Measurements from ENCODE around the gene ORC6. TPM values are rescaled to one million over a fixed set of nuclear protein-coding genes. Genes with fewer than 3 reads are reported as not detected.

Gene ORC6, protein sequence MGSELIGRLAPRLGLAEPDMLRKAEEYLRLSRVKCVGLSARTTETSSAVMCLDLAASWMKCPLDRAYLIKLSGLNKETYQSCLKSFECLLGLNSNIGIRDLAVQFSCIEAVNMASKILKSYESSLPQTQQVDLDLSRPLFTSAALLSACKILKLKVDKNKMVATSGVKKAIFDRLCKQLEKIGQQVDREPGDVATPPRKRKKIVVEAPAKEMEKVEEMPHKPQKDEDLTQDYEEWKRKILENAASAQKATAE
- 10 to 100 TPM; 56.6 to 56.9 TPM for total RNA-seq
- 1.3 TPM for polyA plus RNA-seq

GRCh38 chr16:46689365-46690280 is at the start of gene ORC6:
Gene ORC6 (plus strand): TSS chr16:46689659. CDS start chr16:46689706, 47 bp downstream.
- peaks cover 34 to 38% (median 35%) of the 10 kb centered on the region in 3 donors for H3K4me1 Mint-ChIP-seq

DNA sequence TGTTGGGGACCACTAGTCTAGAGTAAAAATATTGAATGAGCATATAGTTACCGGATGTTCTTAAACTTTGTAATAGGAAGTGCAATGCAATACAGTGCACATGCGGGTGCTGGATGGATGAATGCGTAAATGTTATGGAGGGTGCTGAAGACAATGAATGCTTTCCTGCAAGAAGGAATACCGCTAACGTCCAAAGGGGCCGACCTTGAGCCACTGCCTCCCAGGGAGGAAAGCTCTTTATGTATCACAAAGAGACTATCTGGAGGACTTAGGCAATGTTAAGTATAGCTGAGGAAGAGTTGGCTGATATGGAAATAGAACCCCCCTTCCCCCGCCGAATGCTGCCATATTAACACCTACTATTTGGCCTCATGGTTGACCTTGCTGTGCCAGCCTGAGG is 40.8 kb upstream of the ORC6 start:
- Histone ChIP-seq H3K9me3 (ENCODE audit: low read length) (no peaks in the 10 kb centered on the region), H3K36me3 (ENCODE audit: insufficient read depth, low read length) (no peaks in the 10 kb centered on the region), H3K27ac (ENCODE audit: low read depth, low read length) (no peak overlapping the region), H3K4me3 (ENCODE audit: low read length) (no peak overlapping the region), H3K4me1 (ENCODE audit: insufficient read depth, low read length) (no peaks in the 10 kb centered on the region), H3K27me3 (ENCODE audit: insufficient read depth, low read length, poor library complexity, severe bottlenecking) (no peaks in the 10 kb centered on the region)
- no peak overlapping the region for H3K4me3 Mint-ChIP-seq
- peaks cover 7 to 25% (median 14%) of the 10 kb centered on the region in 3 donors for H3K36me3 Mint-ChIP-seq
- peaks cover 11 to 22% (median 14%) of the 10 kb centered on the region in 5 donors for H3K9me3 Mint-ChIP-seq
- ChIA-PET CTCF (no interaction called here), POLR2A (no interaction called here)
- H3K4me1 Mint-ChIP-seq: no peaks in the 10 kb centered on the region
- DNase-seq: no peak
- no peak overlapping the region for H3K27ac Mint-ChIP-seq
- peaks cover 0 to 1% of the 10 kb centered on the region in 2 donors for H3K27me3 Mint-ChIP-seq

More at GRCh38 chr16:46689365-46690280, at the start of gene ORC6:
- Mint-ChIP-seq H3K9me3 (no peaks in the 10 kb centered on the region), H3K27ac (no peak within 1 kb of the TSS), H3K36me3 (peaks cover 0 to 6% (median 0%) of the 10 kb centered on the region in 3 donors), H3K4me3 (no peak within 1 kb of the TSS), H3K27me3 (no peaks in the 10 kb centered on the region)
- peaks cover 44% of the 10 kb centered on the region for H3K4me1 ChIP-seq (ENCODE audit: insufficient read depth, low read length)
- DNase-seq: peak; percentile 97 to 98 (median 97)
- ChIA-PET CTCF (interaction anchor here (0.8 to 1.9 kb wide), 2 partner anchors 14 to 16 kb away, joined by 3 to 6 read pairs; no protein-coding TSS in a partner anchor), POLR2A (no interaction called here)
- H3K9me3 ChIP-seq (ENCODE audit: low read length): no peaks in the 10 kb centered on the region
- no peaks in the 10 kb centered on the region for H3K36me3 ChIP-seq (ENCODE audit: insufficient read depth, low read length)
- peak within 1 kb of the TSS; percentile 98 for H3K27ac ChIP-seq (ENCODE audit: low read depth, low read length)
- H3K27me3 ChIP-seq (ENCODE audit: insufficient read depth, low read length, poor library complexity, severe bottlenecking): no peaks in the 10 kb centered on the region
- peak within 1 kb of the TSS; percentile 99 for H3K4me3 ChIP-seq (ENCODE audit: low read length)

- Histone ChIP-seq H3K9me3 (ENCODE audit: low read length) (no peaks in the 10 kb centered on the region), H3K4me1 (ENCODE audit: insufficient read depth, low read length) (no peaks in the 10 kb centered on the region), H3K4me3 (ENCODE audit: low read length) (no peak overlapping the region), H3K27me3 (ENCODE audit: insufficient read depth, low read length, poor library complexity, severe bottlenecking) (no peaks in the 10 kb centered on the region), H3K27ac (ENCODE audit: low read depth, low read length) (no peak overlapping the region), H3K36me3 (ENCODE audit: insufficient read depth, low read length) (no peaks in the 10 kb centered on the region)
- CTCF ChIA-PET: no interaction called here
- DNase-seq: no peak
- POLR2A ChIA-PET: no interaction called here
- no peaks in the 10 kb centered on the region for H3K4me1 Mint-ChIP-seq
- H3K36me3 Mint-ChIP-seq: peaks cover 6 to 14% (median 7%) of the 10 kb centered on the region in 3 donors
- H3K27ac Mint-ChIP-seq: no peak overlapping the region
- no peak overlapping the region for H3K4me3 Mint-ChIP-seq
- peaks cover 4 to 11% (median 4%) of the 10 kb centered on the region in 5 donors for H3K9me3 Mint-ChIP-seq
- no peaks in the 10 kb centered on the region for H3K27me3 Mint-ChIP-seq
Observed at GRCh38 chr16:46649588-46650253, 39.7 kb upstream of the ORC6 start.

DNA sequence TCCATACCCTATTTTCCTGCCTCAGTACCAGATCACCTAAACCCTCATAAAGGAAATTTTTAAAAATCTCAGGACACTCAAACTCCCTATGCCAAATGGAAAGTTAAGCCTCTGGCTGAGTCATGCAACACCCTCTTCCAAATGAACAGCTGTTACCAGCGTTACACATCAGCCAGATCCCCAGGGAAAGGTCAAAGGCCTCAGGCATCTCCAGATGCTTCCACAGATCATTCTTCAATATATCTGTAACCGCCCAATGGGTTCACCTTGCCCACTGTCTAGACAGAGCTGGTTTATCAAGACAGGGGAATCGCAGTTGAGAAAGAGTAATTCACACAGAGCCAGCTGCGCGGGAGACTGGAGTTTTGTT is 39.2 kb upstream of the ORC6 start:
- H3K9me3 ChIP-seq (ENCODE audit: low read length): no peaks in the 10 kb centered on the region
- no peak overlapping the region for H3K27ac ChIP-seq (ENCODE audit: low read depth, low read length)
- no peak overlapping the region for H3K4me3 ChIP-seq (ENCODE audit: low read length)
- H3K4me1 ChIP-seq (ENCODE audit: insufficient read depth, low read length): no peaks in the 10 kb centered on the region
- peaks cover 6 to 9% (median 9%) of the 10 kb centered on the region in 3 donors for H3K36me3 Mint-ChIP-seq
- H3K27me3 ChIP-seq (ENCODE audit: insufficient read depth, low read length, poor library complexity, severe bottlenecking): no peaks in the 10 kb centered on the region
- H3K27ac Mint-ChIP-seq: no peak overlapping the region
- CTCF ChIA-PET: interaction anchor here (1.2 kb wide), 1 partner anchor 138 kb away, joined by 3 read pairs; no protein-coding TSS in a partner anchor
- H3K36me3 ChIP-seq (ENCODE audit: insufficient read depth, low read length): no peaks in the 10 kb centered on the region
- no peaks in the 10 kb centered on the region for H3K4me1 Mint-ChIP-seq
- POLR2A ChIA-PET: no interaction called here
- H3K9me3 Mint-ChIP-seq: peaks cover 0 to 6% (median 0%) of the 10 kb centered on the region in 5 donors
- H3K4me3 Mint-ChIP-seq: no peak overlapping the region
- no peaks in the 10 kb centered on the region for H3K27me3 Mint-ChIP-seq
- DNase-seq: no peak

DNA sequence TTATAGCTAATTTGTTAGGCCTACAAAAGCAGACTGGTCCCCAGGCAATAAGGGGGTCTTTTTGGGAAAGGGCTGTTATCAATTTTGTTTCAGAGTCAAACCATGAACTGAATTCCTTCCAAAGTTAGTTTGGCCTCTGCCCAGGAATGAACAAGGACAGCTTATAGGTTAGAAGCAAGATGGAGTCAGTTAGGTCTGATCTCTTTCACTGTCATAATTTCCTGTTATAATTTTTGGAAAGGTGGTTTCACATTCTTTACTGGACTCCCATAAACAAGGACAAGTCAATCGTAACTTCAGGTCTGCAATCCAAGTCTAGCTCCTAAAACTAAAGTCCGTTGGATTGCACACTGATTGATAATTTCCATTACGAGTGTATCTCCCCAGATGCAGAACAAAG is 38.2 kb upstream of the ORC6 start:
- H3K36me3 Mint-ChIP-seq: peaks cover 0 to 14% (median 11%) of the 10 kb centered on the region in 3 donors
- no peak overlapping the region for H3K4me3 Mint-ChIP-seq
- Histone ChIP-seq H3K27me3 (ENCODE audit: insufficient read depth, low read length, poor library complexity, severe bottlenecking) (no peaks in the 10 kb centered on the region), H3K27ac (ENCODE audit: low read depth, low read length) (no peak overlapping the region), H3K36me3 (ENCODE audit: insufficient read depth, low read length) (no peaks in the 10 kb centered on the region), H3K9me3 (ENCODE audit: low read length) (no peaks in the 10 kb centered on the region), H3K4me3 (ENCODE audit: low read length) (no peak overlapping the region), H3K4me1 (ENCODE audit: insufficient read depth, low read length) (no peaks in the 10 kb centered on the region)
- no peaks in the 10 kb centered on the region for H3K4me1 Mint-ChIP-seq
- peaks cover 0 to 2% (median 0%) of the 10 kb centered on the region in 5 donors for H3K9me3 Mint-ChIP-seq
- no peaks in the 10 kb centered on the region for H3K27me3 Mint-ChIP-seq
- no peak for DNase-seq
- POLR2A ChIA-PET: interaction anchor here (0.6 kb wide), 1 partner anchor 1957 kb away, joined by 3 read pairs; no protein-coding TSS in a partner anchor
- no peak overlapping the region for H3K27ac Mint-ChIP-seq
- CTCF ChIA-PET: interaction anchor here (1.2 kb wide), 1 partner anchor 139 kb away, joined by 3 read pairs; no protein-coding TSS in a partner anchor

GRCh38 chr16:46658925-46659324 is 30.5 kb upstream of the ORC6 start:
- no peaks in the 10 kb centered on the region for H3K9me3 Mint-ChIP-seq
- DNase-seq: no peak
- Histone ChIP-seq H3K27me3 (ENCODE audit: insufficient read depth, low read length, poor library complexity, severe bottlenecking) (no peaks in the 10 kb centered on the region), H3K4me3 (ENCODE audit: low read length) (no peak overlapping the region), H3K27ac (ENCODE audit: low read depth, low read length) (no peak overlapping the region), H3K36me3 (ENCODE audit: insufficient read depth, low read length) (peaks cover 19% of the 10 kb centered on the region), H3K9me3 (ENCODE audit: low read length) (no peaks in the 10 kb centered on the region), H3K4me1 (ENCODE audit: insufficient read depth, low read length) (no peaks in the 10 kb centered on the region)
- H3K4me3 Mint-ChIP-seq: no peak overlapping the region
- H3K27ac Mint-ChIP-seq: peak overlapping the region in 6 of 8 donors; percentile 4 to 78 (median 32)
- peaks cover 0 to 54% (median 9%) of the 10 kb centered on the region in 3 donors for H3K36me3 Mint-ChIP-seq
- CTCF ChIA-PET: interaction anchor here (2.3 kb wide), 1 partner anchor 15 kb away, joined by 4 read pairs; no protein-coding TSS in a partner anchor
- H3K27me3 Mint-ChIP-seq: no peaks in the 10 kb centered on the region
- POLR2A ChIA-PET: no interaction called here
- peaks cover 0 to 7% (median 1%) of the 10 kb centered on the region in 3 donors for H3K4me1 Mint-ChIP-seq

DNA sequence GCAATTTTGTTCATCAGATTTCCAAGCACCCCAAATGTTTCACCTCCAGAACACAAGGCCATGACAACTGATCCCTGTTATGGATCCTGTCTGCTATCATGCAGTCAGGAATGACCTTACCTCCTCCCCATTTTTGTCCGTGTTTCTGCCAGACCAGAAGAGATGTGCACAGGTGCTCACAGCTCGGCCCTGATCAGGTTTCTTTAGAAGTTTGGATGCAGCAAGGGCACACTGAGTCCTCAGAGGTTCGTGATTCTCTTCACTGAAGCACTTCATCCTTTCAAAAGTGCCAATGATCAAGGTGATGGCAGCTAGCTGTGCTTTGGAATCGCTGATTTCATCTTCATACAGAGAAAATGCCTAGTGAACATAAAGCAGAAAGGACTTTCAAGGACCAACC is 27.3 kb upstream of the ORC6 start:
- Mint-ChIP-seq H3K27me3 (no peaks in the 10 kb centered on the region), H3K27ac (no peak overlapping the region), H3K9me3 (no peaks in the 10 kb centered on the region), H3K4me3 (no peak overlapping the region), H3K36me3 (peaks cover 0 to 70% (median 12%) of the 10 kb centered on the region in 3 donors), H3K4me1 (peaks cover 0 to 7% (median 1%) of the 10 kb centered on the region in 3 donors)
- Histone ChIP-seq H3K4me3 (ENCODE audit: low read length) (no peak overlapping the region), H3K36me3 (ENCODE audit: insufficient read depth, low read length) (peaks cover 19% of the 10 kb centered on the region), H3K27ac (ENCODE audit: low read depth, low read length) (no peak overlapping the region), H3K4me1 (ENCODE audit: insufficient read depth, low read length) (no peaks in the 10 kb centered on the region), H3K9me3 (ENCODE audit: low read length) (no peaks in the 10 kb centered on the region), H3K27me3 (ENCODE audit: insufficient read depth, low read length, poor library complexity, severe bottlenecking) (no peaks in the 10 kb centered on the region)
- DNase-seq: no peak
- POLR2A ChIA-PET: no interaction called here
- CTCF ChIA-PET: no interaction called here

All from CD8-positive, alpha-beta memory T cell (primary cell).